BLaER1 (cell line): ENCODE data around the gene GTF3C5.

ENCODE experiments used
- H3K27ac ChIP-seq: shearing (Covaris generic); formaldehyde crosslinking; 2 replicates; pipeline ENCODE4 v1.8.1; 2022
- H3K27me3 ChIP-seq: shearing (Covaris generic); formaldehyde crosslinking; 2 replicates; pipeline ENCODE4 v1.8.1; 2022
- H3K36me3 ChIP-seq: shearing (Covaris generic); formaldehyde crosslinking; 2 replicates; pipeline ENCODE4 v1.8.1; 2022
- H3K4me1 ChIP-seq: shearing (Covaris generic); formaldehyde crosslinking; 2 replicates; pipeline ENCODE4 v1.8.1; 2022
- H3K4me2 ChIP-seq: shearing (Covaris generic); formaldehyde crosslinking; 2 replicates; pipeline ENCODE4 v1.8.1; 2022
- H3K4me3 ChIP-seq: shearing (Covaris generic); formaldehyde crosslinking; 2 replicates; pipeline ENCODE4 v1.8.1; 2022
- H3K9ac ChIP-seq: shearing (Covaris generic); formaldehyde crosslinking; 2 replicates; pipeline ENCODE4 v1.8.1; 2022
- H3K9me3 ChIP-seq: shearing (Covaris generic); formaldehyde crosslinking; 2 replicates; pipeline ENCODE4 v1.8.1; 2022
- H4K20me1 ChIP-seq: shearing (Covaris generic); formaldehyde crosslinking; 2 replicates; pipeline ENCODE4 v1.8.1; 2022
- Cebpa-rat ChIP-seq: shearing (Covaris generic); IDR thresholded peaks from 2 replicates; pipeline ENCODE4 v1.8.1; 2022

The GTF3C5 gene

GRCh38 chr9:133042676-133043075, 11.9 kb downstream of the GTF3C5 start:
- Histone ChIP-seq H3K27ac (no peak overlapping the region), H3K9ac (no peak overlapping the region), H4K20me1 (peaks cover 82% of the 10 kb centered on the region), H3K4me1 (peaks cover 28% of the 10 kb centered on the region), H3K4me2 (no peak overlapping the region), H3K27me3 (no peaks in the 10 kb centered on the region), H3K9me3 (no peaks in the 10 kb centered on the region), H3K4me3 (no peak overlapping the region), H3K36me3 (peaks cover 82% of the 10 kb centered on the region)
- no peak for TF ChIP-seq Cebpa-rat

GRCh38 chr9:133043449-133044035, 12.7 kb downstream of the GTF3C5 start:
- Histone ChIP-seq H3K4me1 (peaks cover 28% of the 10 kb centered on the region), H3K27me3 (no peaks in the 10 kb centered on the region), H3K9ac (no peak overlapping the region), H3K4me3 (no peak overlapping the region), H3K9me3 (no peaks in the 10 kb centered on the region), H3K27ac (no peak overlapping the region), H4K20me1 (peaks cover 87% of the 10 kb centered on the region), H3K4me2 (no peak overlapping the region), H3K36me3 (peaks cover 86% of the 10 kb centered on the region)
- no peak for TF ChIP-seq Cebpa-rat

- Histone ChIP-seq H3K9ac (no peak overlapping the region), H3K9me3 (no peaks in the 10 kb centered on the region), H3K4me3 (no peak overlapping the region), H3K36me3 (peaks cover 91% of the 10 kb centered on the region), H3K4me1 (peaks cover 27% of the 10 kb centered on the region), H3K4me2 (no peak overlapping the region), H3K27me3 (no peaks in the 10 kb centered on the region), H3K27ac (no peak overlapping the region), H4K20me1 (peaks cover 87% of the 10 kb centered on the region)
- TF ChIP-seq Cebpa-rat: no peak
Observed at GRCh38 chr9:133044125-133044524, 13.3 kb downstream of the GTF3C5 start.

DNA sequence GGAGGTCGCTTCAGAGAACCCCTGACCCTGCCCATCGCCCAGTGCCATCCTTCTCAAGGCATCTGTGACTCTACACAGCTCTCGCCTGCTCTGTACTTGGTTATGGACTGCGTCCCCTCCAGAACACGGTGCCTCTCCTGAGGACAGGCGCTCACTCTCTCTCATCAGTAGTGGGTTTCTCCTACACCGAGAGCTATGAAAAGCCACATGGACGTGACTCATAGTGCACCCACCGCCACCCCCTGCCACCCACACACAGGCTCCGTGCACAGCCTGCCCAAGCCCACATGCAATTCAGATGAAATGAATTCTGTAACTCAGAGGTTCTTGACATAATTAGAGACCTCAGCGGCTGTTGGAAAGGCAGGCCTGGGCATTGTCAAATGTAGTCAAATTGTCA, 13.9 kb downstream of the GTF3C5 start:
- H3K27ac ChIP-seq: no peak overlapping the region
- H3K27me3 ChIP-seq: no peaks in the 10 kb centered on the region
- H3K4me1 ChIP-seq: peaks cover 27% of the 10 kb centered on the region
- no peak overlapping the region for H3K4me2 ChIP-seq
- H4K20me1 ChIP-seq: peaks cover 88% of the 10 kb centered on the region
- H3K4me3 ChIP-seq: no peak overlapping the region
- no peaks in the 10 kb centered on the region for H3K9me3 ChIP-seq
- H3K36me3 ChIP-seq: peaks cover 92% of the 10 kb centered on the region
- TF ChIP-seq Cebpa-rat: no peak
- H3K9ac ChIP-seq: no peak overlapping the region

GRCh38 chr9:133045132-133045531, 14.3 kb downstream of the GTF3C5 start:
- Histone ChIP-seq H4K20me1 (peaks cover 88% of the 10 kb centered on the region), H3K36me3 (peaks cover 92% of the 10 kb centered on the region)

GRCh38 chr9:133046196-133046899, 15.6 kb downstream of the GTF3C5 start:
- no peak for TF ChIP-seq Cebpa-rat
- peaks cover 18% of the 10 kb centered on the region for H3K4me1 ChIP-seq
- no peaks in the 10 kb centered on the region for H3K9me3 ChIP-seq
- no peaks in the 10 kb centered on the region for H3K27me3 ChIP-seq
- H3K27ac ChIP-seq: no peak overlapping the region
- peaks cover 95% of the 10 kb centered on the region for H3K36me3 ChIP-seq
- no peak overlapping the region for H3K4me2 ChIP-seq
- peaks cover 88% of the 10 kb centered on the region for H4K20me1 ChIP-seq
- H3K4me3 ChIP-seq: no peak overlapping the region
- H3K9ac ChIP-seq: no peak overlapping the region

More at GRCh38 chr9:133045132-133045531, 14.3 kb downstream of the GTF3C5 start:
- Histone ChIP-seq H3K27ac (no peak overlapping the region), H3K4me1 (peaks cover 27% of the 10 kb centered on the region), H3K9me3 (no peaks in the 10 kb centered on the region), H3K27me3 (no peaks in the 10 kb centered on the region), H3K4me2 (no peak overlapping the region), H3K9ac (no peak overlapping the region), H3K4me3 (no peak overlapping the region)
- no peak for TF ChIP-seq Cebpa-rat

DNA sequence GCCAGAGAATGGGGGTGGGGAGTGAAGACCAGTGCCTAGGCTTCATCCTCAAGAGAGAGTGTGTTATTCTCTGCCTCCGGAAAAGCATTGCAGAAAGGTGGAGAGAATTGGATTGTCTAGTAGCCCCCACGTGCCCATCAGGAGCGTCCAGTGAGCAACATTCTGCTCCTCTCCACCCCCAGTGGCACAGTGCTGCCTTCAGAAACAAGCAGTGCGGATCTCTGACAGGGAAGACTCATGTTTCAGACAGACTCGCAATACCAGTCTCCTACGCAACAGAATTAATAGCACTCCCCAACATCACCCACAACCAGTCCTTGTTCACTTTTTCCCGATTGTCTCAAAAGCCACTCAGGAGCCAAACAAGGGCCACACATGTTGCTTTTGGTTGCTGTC, 16.1 kb downstream of the GTF3C5 start:
- Histone ChIP-seq H3K4me3 (no peak overlapping the region), H3K27me3 (no peaks in the 10 kb centered on the region), H3K27ac (no peak overlapping the region), H3K4me2 (no peak overlapping the region), H3K9ac (no peak overlapping the region), H4K20me1 (peaks cover 88% of the 10 kb centered on the region), H3K4me1 (peaks cover 17% of the 10 kb centered on the region), H3K36me3 (peaks cover 95% of the 10 kb centered on the region), H3K9me3 (no peaks in the 10 kb centered on the region)
- no peak for TF ChIP-seq Cebpa-rat

DNA sequence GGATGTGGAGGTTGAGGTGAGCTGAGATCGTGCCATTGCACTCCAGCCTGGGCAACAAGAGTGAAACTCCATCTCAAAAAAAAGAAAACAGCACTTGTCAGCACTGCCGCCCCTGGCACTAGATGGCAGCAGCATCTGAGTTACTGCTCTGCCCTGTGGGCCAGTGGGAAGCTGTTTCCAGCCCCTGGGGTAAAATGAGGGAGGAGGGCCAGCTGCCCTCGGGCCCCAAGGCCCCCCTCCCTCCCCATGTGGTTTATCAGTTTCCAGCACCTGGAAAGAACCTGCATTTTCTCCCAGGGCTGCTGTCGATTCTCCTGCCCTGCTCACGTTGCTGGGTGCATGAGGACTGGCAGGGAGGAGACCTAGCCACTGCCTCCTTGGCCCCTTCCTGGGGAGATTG, 17.8 kb downstream of the GTF3C5 start:
- H3K4me3 ChIP-seq: no peak overlapping the region
- H3K9ac ChIP-seq: no peak overlapping the region
- peaks cover 17% of the 10 kb centered on the region for H3K4me1 ChIP-seq
- peak overlapping the region; percentile 42 for H3K4me2 ChIP-seq
- H3K36me3 ChIP-seq: peaks cover 95% of the 10 kb centered on the region
- H3K9me3 ChIP-seq: no peaks in the 10 kb centered on the region
- H4K20me1 ChIP-seq: peaks cover 72% of the 10 kb centered on the region
- no peaks in the 10 kb centered on the region for H3K27me3 ChIP-seq
- TF ChIP-seq Cebpa-rat: no peak
- 0 out of 2 replicates have a peak overlapping the region, but pooled peaks have one; percentile 51 for H3K27ac ChIP-seq

DNA sequence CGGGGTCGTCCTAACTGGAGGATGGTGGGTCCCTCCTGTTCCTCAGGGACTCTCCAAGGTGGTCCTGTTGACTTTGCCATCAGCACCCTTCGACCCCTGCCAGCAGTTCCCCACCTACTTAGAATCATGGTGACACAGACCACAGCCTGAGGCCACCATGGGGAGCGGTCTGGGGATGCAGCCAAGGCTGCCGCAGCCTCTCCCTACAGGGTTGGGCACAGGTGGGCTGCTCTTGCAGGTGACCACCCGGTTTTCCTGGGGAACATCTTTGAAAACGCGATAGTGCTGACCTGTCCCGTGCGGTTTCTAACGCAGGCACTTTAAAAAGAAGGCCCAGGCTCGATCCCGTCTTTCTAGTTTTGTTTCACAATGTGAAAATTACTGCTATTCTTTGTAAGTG, 18.2 kb downstream of the GTF3C5 start:
- H3K9ac ChIP-seq: no peak overlapping the region
- H3K9me3 ChIP-seq: no peaks in the 10 kb centered on the region
- H3K36me3 ChIP-seq: peaks cover 95% of the 10 kb centered on the region
- no peak overlapping the region for H3K4me3 ChIP-seq
- no peak for TF ChIP-seq Cebpa-rat
- peaks cover 17% of the 10 kb centered on the region for H3K4me1 ChIP-seq
- H3K27me3 ChIP-seq: no peaks in the 10 kb centered on the region
- peak overlapping the region; percentile 42 for H3K4me2 ChIP-seq
- H3K27ac ChIP-seq: 0 out of 2 replicates have a peak overlapping the region, but pooled peaks have one; percentile 51
- H4K20me1 ChIP-seq: peaks cover 70% of the 10 kb centered on the region

GRCh38 chr9:133050142-133050541, 19.3 kb downstream of the GTF3C5 start:
- H3K9me3 ChIP-seq: no peaks in the 10 kb centered on the region
- H3K27ac ChIP-seq: no peak overlapping the region
- H3K4me1 ChIP-seq: peaks cover 24% of the 10 kb centered on the region
- peaks cover 95% of the 10 kb centered on the region for H3K36me3 ChIP-seq
- no peak overlapping the region for H3K9ac ChIP-seq
- H3K4me3 ChIP-seq: no peak overlapping the region
- H3K27me3 ChIP-seq: no peaks in the 10 kb centered on the region
- H4K20me1 ChIP-seq: peaks cover 74% of the 10 kb centered on the region
- no peak overlapping the region for H3K4me2 ChIP-seq
- TF ChIP-seq Cebpa-rat: no peak
